ENCODE data around the gene RESP18. TPM values are rescaled to one million over a fixed set of nuclear protein-coding genes. Genes with fewer than 3 reads are reported as not detected.

The RESP18 gene
- total RNA-seq, 4 donors from 2014 or later, result not detected

DNA sequence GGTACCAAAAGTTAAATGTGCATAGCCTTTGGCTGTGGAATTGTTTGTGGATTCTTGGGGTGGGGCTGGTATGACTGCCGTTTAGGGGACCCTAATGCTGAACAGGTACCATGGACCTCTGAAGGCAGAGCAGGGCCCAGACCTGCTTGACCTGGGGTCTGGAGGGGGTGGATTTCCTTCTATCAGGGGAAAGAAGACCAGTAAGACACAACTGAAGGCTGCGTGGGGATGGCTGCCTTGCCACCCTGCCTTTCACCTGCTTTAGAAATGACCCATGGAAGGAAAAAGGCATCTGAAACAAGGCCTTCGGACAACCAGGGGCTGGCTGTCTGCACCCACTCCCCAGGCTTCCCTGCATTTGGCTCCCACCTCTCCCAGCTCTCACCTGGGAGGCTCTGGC lies 17.7 kb upstream of the RESP18 start:
- Histone ChIP-seq H3K27me3 (peaks cover 0 to 29% of the 10 kb centered on the region in 2 donors), H3K4me1 (peaks cover 0 to 1% (median 0%) of the 10 kb centered on the region in 4 donors), H3K4me3 (no peak overlapping the region), H3K36me3 (no peaks in the 10 kb centered on the region), H3K9me3 (no peaks in the 10 kb centered on the region), H3K27ac (no peak overlapping the region)
- DNase-seq (ENCODE audit: low spot score in 2 of 2), result no peak
- TF ChIP-seq EP300 (IDR thresholded peaks at IDR 0.05), result no peak
- TF ChIP-seq POLR2A (IDR thresholded peaks at IDR 0.05), result no peak
- TF ChIP-seq, protein P1, sequence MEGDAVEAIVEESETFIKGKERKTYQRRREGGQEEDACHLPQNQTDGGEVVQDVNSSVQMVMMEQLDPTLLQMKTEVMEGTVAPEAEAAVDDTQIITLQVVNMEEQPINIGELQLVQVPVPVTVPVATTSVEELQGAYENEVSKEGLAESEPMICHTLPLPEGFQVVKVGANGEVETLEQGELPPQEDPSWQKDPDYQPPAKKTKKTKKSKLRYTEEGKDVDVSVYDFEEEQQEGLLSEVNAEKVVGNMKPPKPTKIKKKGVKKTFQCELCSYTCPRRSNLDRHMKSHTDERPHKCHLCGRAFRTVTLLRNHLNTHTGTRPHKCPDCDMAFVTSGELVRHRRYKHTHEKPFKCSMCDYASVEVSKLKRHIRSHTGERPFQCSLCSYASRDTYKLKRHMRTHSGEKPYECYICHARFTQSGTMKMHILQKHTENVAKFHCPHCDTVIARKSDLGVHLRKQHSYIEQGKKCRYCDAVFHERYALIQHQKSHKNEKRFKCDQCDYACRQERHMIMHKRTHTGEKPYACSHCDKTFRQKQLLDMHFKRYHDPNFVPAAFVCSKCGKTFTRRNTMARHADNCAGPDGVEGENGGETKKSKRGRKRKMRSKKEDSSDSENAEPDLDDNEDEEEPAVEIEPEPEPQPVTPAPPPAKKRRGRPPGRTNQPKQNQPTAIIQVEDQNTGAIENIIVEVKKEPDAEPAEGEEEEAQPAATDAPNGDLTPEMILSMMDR (IDR thresholded peaks at IDR 0.05), result no peak
- 67 to 76% methylated on average over 3 of the region's 3 CpGs for WGBS, 2 donors

DNA sequence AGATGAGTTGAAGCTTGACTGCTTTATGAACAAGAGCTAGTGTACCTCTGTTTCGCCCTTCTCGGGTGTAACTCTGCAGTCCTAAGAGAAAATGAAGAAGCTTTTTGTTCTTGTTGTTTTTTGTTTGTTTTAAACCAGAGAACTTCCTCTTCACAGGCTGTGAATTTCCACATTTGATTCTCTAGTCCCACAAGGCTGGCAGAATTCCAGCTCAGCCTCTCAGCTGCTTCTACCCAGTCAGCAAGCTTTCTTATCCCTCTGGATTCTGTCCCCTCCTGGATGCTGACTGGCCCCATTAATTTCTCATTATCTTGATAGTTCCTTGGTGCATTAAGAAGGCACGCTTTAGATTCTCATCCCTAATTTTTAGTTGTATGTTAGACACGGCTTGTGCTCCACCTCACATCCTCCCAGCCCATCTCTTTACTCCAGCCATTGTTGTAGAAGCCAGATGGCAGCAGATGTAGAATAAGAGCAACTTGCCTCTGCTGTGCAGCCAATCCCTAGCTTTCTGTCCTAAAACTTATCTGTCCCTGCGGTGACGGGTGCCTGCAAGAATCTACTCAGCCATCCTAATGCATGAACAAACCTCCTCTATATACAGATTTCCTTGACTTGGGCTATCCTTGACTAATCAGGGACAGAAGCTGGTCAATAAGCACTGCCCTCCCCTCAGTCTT lies 12.3 kb upstream of the RESP18 start:
- Histone ChIP-seq H3K27me3 (no peaks in the 10 kb centered on the region), H3K4me1 (peaks cover 0 to 12% (median 0%) of the 10 kb centered on the region in 4 donors), H3K36me3 (no peaks in the 10 kb centered on the region), H3K9me3 (no peaks in the 10 kb centered on the region), H3K27ac (no peak overlapping the region), H3K4me3 (no peak overlapping the region)
- TF ChIP-seq POLR2A (IDR thresholded peaks at IDR 0.05), result no peak
- TF ChIP-seq EP300 (IDR thresholded peaks at IDR 0.05), result peak in 1 of 2 donors; percentile 4
- TF ChIP-seq, protein P1 (IDR thresholded peaks at IDR 0.05), result no peak
- 19 to 24% methylated on average over 6 of the region's 6 CpGs for WGBS, 2 donors
- DNase-seq (ENCODE audit: low spot score in 2 of 2), result peak; percentile 41 to 69

DNA sequence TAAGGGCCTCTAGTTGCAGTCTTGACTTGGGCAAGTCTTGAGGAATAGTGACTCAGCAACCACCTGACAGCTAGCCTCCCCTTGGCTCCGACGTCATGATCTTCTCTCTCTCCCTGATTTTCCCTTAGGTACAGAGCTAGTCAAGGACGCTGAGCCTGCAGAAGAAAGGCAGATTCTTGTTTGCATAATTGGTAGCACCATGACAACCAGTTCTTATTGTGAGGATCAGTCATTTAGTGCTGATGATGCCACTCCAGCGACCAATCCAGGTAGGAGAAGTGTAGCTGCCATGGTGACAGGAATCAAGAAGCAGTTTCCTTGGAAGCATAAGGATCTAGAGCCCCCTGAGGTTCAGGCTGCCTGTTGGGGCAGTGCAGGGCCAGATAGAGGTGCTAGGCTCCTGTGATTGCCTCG lies 2.8 kb upstream of the RESP18 start:
- no peak for DNase-seq (ENCODE audit: low spot score in 2 of 2)
- WGBS, 2 donors, result 40 to 42% methylated on average over 5 of the region's 5 CpGs

DNA sequence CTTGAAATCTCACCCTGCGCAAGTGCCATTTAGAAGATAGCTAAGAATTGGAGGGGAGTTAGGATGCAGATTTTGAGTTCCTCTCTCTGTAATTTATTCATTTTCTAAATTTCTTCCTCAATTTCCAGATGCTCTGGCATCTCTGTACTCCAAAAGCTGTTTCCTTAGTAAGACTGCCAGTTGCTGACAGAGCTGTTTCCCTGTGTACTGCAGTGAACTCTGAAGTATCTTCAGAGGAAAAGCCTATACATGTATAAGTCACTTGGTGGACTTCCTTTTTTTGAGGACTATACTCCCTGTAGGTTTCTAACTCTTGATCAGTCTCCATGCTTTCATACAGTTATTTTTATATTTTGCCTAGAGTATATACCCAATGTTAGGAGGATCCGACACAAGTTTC lies 1.5 kb upstream of the RESP18 start:
- Histone ChIP-seq H3K4me3 (no peak overlapping the region), H3K4me1 (no peaks in the 10 kb centered on the region), H3K36me3 (no peaks in the 10 kb centered on the region), H3K27me3 (peaks cover 0 to 69% of the 10 kb centered on the region in 2 donors), H3K9me3 (peaks cover 0 to 18% (median 4%) of the 10 kb centered on the region in 4 donors), H3K27ac (no peak overlapping the region)
- DNase-seq (ENCODE audit: low spot score in 2 of 2), result no peak
- WGBS, 2 donors, result 95 to 97% methylated on average over 2 of the region's 2 CpGs
- TF ChIP-seq EP300 (IDR thresholded peaks at IDR 0.05) (no peak), POLR2A (IDR thresholded peaks at IDR 0.05) (no peak)
- TF ChIP-seq, protein P1 (IDR thresholded peaks at IDR 0.05), result no peak

More for the DNA sequence above, 2.8 kb upstream of the RESP18 start:
- H3K9me3 ChIP-seq, result peaks cover 0 to 18% (median 4%) of the 10 kb centered on the region in 4 donors
- no peak for TF ChIP-seq EP300 (IDR thresholded peaks at IDR 0.05)
- TF ChIP-seq POLR2A (IDR thresholded peaks at IDR 0.05), result no peak
- TF ChIP-seq, protein P1 (IDR thresholded peaks at IDR 0.05), result no peak
- no peak overlapping the region for H3K27ac ChIP-seq
- H3K4me3 ChIP-seq, result no peak overlapping the region
- H3K36me3 ChIP-seq, result no peaks in the 10 kb centered on the region
- no peaks in the 10 kb centered on the region for H3K4me1 ChIP-seq
- H3K27me3 ChIP-seq, result peaks cover 0 to 56% of the 10 kb centered on the region in 2 donors

DNA sequence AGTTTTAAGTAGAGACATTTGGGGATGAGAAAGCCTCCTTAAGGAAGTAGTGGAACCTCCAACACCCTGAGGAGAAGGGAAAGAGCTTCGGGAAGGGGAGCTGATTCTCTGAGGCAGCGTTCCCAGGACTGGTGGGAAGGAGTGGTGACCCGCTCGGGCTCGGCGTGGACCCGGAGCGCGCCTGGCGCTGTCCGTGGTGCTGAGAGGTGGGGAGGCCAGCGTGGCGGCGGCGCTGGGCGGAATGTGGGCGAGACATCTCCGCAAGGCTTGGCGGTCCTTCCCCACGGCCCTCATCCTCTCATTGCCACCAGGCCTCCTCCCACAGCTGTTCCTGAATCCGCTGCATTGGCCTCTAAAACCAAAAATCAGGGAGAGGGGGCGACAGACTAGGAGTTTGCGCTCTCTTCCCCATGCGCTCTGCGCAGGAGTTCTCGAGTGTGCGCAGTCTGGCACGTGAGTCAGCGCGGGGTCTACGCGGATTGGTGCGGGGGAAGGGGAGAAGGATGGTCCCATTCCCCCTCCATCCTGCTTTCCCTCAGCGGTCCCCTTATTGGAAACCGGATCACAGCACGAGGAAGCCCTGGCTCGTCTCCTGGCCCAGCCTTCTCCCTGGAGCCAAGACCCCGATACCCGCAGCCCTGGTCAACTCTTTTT lies 857 bp downstream of the RESP18 start:
- Histone ChIP-seq H3K4me1 (no peaks in the 10 kb centered on the region), H3K4me3 (no peak overlapping the region), H3K27me3 (peaks cover 0 to 68% of the 10 kb centered on the region in 2 donors), H3K9me3 (peaks cover 0 to 13% (median 4%) of the 10 kb centered on the region in 4 donors), H3K36me3 (no peaks in the 10 kb centered on the region), H3K27ac (no peak overlapping the region)
- TF ChIP-seq POLR2A (IDR thresholded peaks at IDR 0.05) (no peak), EP300 (IDR thresholded peaks at IDR 0.05) (no peak)
- TF ChIP-seq, protein P1 (IDR thresholded peaks at IDR 0.05), result no peak
- WGBS, 2 donors, result 12 to 21% methylated on average over 24 to 38 of the region's 39 CpGs
- no peak for DNase-seq (ENCODE audit: low spot score in 2 of 2)

Data from tibial nerve (tissue), 4 donors.